DMS79 (cell line): ENCODE measurements around the gene PRR9.

ENCODE experiments used
- DNase-seq: peaks from one replicate; lab custom pipeline; 2025; lab: John Stamatoyannopoulos, UW

PRR9 gene

GRCh38 chr1:153265457-153265856, 48.1 kb downstream of the PRR9 start:
- no peak for DNase-seq
